Activated T-cell treated with anti-CD3 and anti-CD28 coated beads for 24 hours (primary cell): ENCODE results near the gene TMCC2.
A peak's percentile ranks its signal among the peaks of the same experiment; 100 is the strongest.

Experiments used
- DNase-seq: peaks from one replicate; pipeline ENCODE4 v3.0.0-alpha.2; 2020; ENCODE audit warnings: low read depth

The TMCC2 gene

GRCh38 chr1:205240118-205240517 lies 12.4 kb downstream of the TMCC2 start:
- no peak for DNase-seq

- no peak for DNase-seq
These were observed 12.8 kb downstream of the TMCC2 start for GRCh38 chr1:205240569-205240968.

DNA sequence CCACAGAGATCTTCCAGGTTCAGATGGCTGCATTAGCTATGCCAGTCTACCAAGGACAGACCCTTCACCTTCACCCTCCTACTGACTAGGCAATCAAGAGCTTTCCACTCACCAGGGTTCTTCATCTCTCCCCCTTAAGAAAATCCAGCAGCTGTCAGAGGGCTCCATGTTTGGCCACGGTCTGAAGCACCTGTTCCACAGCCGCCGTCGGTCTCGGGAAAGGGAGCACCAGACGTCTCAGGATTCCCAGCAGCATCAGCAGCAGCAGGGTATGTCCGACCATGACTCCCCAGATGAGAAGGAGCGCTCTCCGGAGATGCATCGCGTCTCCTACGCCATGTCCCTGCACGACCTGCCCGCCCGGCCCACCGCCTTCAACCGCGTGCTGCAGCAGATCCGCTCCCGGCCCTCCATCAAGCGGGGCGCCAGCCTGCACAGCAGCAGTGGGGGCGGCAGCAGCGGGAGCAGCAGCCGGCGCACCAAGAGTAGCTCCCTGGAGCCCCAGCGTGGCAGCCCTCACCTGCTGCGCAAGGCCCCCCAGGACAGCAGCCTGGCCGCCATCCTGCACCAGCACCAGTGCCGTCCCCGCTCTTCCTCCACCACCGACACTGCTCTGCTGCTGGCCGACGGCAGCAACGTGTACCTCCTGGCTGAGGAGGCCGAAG lies 13.8 kb downstream of the TMCC2 start:
- DNase-seq = no peak

- DNase-seq = no peak
These were observed 15.8 kb downstream of the TMCC2 start for GRCh38 chr1:205243350-205244191.

DNA sequence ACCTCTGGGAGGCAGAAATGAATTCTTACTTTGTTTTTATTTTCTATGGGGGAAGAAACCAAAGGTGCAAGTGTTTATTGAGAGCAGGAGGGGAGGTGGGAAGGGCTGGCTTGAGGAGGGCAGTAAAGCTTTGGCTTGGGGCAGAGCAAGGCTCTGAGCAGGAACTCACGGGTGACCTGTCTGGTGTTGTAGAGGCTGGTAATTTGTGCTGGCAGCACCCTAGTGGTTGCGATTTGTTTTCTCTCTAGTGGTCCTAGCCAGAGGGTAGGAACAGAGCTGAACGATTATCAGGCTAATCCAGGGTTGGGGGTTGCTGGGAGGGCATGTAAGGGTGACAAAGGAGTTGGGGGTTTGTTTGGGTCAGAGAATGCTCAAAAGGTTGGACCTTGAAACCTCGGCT lies 16.6 kb downstream of the TMCC2 start:
- DNase-seq = no peak

GRCh38 chr1:205245096-205245495 lies 17.4 kb downstream of the TMCC2 start:
- DNase-seq = no peak

DNA sequence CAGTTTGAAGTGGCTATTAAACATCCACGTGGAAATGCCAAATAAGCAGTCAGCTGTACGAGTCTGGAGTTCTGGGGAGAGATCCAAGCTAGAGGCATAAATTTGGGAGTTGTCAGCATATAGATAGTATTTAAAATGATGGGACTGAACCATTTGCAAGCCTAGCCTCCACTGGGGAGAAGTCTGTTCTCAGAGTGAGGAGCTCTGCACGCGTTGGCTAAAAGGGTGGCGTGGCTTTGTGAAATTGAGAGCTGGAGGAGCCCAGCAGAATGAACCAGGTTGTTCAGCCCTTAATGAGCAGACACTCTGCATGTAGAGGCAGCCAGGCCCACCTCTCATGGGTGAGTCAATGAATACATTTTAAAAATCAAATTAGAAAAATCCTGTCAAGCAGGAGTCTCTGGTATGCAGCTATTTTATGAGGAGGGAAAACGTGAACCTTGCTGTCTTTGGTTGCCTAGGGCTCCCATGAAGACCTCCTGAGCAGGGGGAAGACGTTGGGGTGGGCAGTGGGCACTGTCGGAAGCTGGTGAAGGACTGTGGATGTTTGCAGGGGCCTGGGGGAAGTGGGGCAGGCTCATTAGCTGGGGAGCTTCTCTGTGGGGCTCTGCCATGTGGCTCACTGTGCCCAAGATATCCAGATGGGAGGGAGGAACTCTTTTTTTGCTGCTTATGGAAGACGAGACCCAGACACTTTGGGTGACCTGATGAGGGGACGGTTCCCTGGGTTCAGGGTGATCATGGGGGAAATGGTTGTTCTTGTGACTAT lies 18.8 kb downstream of the TMCC2 start:
- no peak for DNase-seq

GRCh38 chr1:205247130-205247921 lies 19.6 kb downstream of the TMCC2 start:
- DNase-seq = no peak

- no peak for DNase-seq
These were observed 21.3 kb downstream of the TMCC2 start for GRCh38 chr1:205248793-205249601.

DNA sequence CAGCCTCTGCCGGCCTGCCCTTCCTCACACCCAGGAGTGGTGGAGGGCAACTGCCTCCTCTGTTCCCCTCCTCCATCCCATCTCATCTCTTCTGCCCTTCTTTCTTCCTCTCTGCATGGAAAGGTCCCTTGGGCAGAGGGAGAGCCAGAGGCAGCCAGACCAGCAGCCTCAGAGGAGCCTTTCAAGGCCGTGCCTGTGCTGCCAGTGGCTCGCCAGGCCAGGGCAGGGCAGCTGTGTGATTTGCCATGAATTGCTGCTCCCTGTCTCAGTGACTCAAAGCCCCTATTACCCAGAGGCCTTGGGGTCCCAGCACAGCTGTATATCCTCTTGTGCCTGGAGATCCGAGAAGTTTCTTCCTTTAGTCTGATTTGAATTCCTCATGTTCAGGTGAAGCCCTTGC lies 21.9 kb downstream of the TMCC2 start:
- DNase-seq = no peak

DNA sequence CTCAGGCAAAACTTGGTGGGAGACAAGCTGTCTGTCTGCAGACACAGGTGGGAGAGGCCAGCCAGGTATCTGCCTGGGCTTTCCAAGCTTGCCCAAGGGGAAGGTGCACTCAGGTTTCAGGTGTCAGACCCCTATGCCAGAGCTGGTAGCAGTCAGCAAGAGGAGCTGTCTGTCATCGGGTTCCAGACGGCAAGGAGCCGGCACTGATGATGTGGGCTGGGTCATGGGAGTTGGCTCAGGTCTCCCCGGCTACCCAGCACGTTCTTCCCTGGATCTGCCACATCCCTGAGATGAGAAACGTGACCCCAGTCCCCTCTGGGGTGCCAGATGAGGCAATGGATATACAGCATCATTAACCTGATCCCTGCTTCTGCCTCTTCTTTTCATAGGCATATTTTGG lies 23.0 kb downstream of the TMCC2 start:
- DNase-seq = no peak

GRCh38 chr1:205251576-205251975 lies 23.8 kb downstream of the TMCC2 start:
- DNase-seq = no peak

- peak; percentile 82 for DNase-seq
These were observed 28.4 kb downstream of the TMCC2 start for GRCh38 chr1:205255941-205256780.

GRCh38 chr1:205256951-205257625 lies 29.3 kb downstream of the TMCC2 start:
- DNase-seq = no peak

- no peak for DNase-seq
These were observed 30.0 kb downstream of the TMCC2 start for GRCh38 chr1:205257735-205258134.

DNA sequence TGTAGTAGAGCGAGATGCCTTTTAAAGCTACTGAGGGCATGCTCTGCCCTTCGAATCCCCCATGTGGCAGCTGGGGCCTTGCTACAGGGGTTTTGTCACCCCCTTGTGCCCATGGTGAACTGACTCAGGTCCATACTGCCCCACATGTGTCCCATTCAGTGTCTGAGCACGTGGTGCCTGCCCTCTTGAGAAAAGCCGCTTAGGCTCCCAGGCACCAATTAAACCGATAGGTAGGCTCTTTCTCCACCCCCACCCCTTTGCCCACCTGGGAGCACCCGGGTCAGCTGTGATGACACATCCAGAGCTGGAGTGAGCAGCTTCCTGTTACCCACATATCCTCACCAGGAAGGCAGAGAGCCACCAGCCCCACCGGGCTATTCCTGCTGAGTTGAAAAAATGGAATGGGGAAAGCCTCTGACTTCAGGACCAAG lies 30.5 kb downstream of the TMCC2 start:
- DNase-seq = no peak

GRCh38 chr1:205258719-205259118 lies 31.0 kb downstream of the TMCC2 start:
- DNase-seq = no peak

DNA sequence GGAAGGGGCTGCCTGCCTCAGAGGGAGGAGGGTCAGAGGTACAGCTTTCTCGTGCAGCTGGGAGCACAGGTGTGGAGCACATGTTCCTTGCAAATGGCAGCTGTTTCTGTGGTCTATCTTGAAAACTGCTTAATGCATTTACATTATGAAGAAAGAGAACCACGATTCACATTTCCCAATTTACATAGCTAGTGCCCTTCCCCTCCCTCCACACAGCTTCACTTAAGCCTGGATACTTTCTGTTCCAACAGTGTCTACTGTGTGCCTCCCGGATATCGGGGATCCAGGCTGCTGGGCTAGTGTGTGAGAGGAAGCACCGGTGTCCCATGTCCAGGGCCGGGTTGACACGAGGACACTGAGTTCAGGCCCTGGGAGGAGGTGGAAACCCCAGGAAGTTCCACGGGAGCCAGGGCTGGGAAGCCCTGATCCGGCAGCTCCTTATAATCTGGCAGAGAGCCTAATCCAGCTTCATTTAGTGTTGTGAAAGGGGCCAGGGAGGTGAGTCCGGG lies 31.6 kb downstream of the TMCC2 start:
- DNase-seq = no peak

DNA sequence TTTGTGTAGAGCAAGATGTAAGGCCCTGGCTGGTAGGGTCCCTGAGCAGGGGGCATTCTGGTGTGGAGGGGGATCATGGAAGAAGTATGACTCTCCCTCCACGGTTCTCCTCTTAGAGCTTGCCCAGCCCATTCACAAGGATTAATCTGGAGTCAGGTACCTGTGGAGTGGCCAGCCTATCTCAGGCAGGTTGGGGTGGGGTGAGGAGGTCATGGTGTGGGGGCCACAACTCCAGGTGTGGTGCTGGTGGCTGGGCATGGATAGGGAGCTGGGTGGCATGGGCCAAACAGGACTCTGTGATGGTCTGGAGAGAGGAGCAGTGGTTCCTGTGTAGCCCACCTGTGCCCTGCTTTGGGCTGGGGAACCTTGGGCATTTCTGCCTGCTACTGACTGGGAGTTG lies 32.3 kb downstream of the TMCC2 start:
- DNase-seq = no peak
